ENCODE data around the gene TGIF1. TPM values are rescaled to one million over a fixed set of nuclear protein-coding genes. Genes with fewer than 3 reads are reported as not detected.

Gene TGIF1
- total RNA-seq, 1 donor from 2014 or later: 170 TPM

- peak overlapping the region; percentile 98 for H3K4me3 ChIP-seq (ENCODE audit: low read depth, low read length)
- DNase-seq (ENCODE audit: low read depth): no peak
- no peak for TF ChIP-seq CTCF (conservative IDR thresholded peaks at IDR 0.05; ENCODE audit: low read depth, low read length)
Observed at GRCh38 chr18:3447068-3447894, 2.7 kb upstream of the TGIF1 start.

GRCh38 chr18:3447895-3448837, 1.8 kb upstream of the TGIF1 start:
- TF ChIP-seq CTCF (conservative IDR thresholded peaks at IDR 0.05; ENCODE audit: low read depth, low read length): peak; percentile 31
- no peak for DNase-seq (ENCODE audit: low read depth)
- H3K4me3 ChIP-seq (ENCODE audit: low read depth, low read length): peak overlapping the region; percentile 98

- DNase-seq (ENCODE audit: low read depth): no peak
- peak overlapping the region; percentile 98 for H3K4me3 ChIP-seq (ENCODE audit: low read depth, low read length)
- no peak for TF ChIP-seq CTCF (conservative IDR thresholded peaks at IDR 0.05; ENCODE audit: low read depth, low read length)
Observed at GRCh38 chr18:3448838-3449511, 997 bp upstream of the TGIF1 start.

GRCh38 chr18:3449512-3450011, 410 bp upstream of the TGIF1 start:
- no peak for TF ChIP-seq CTCF (conservative IDR thresholded peaks at IDR 0.05; ENCODE audit: low read depth, low read length)
- DNase-seq (ENCODE audit: low read depth): no peak
- H3K4me3 ChIP-seq (ENCODE audit: low read depth, low read length): peak overlapping the region; percentile 98

GRCh38 chr18:3450799-3451182, 819 bp downstream of the TGIF1 start:
- TF ChIP-seq CTCF (conservative IDR thresholded peaks at IDR 0.05; ENCODE audit: low read depth, low read length): no peak
- H3K4me3 ChIP-seq (ENCODE audit: low read depth, low read length): peak overlapping the region; percentile 98
- no peak for DNase-seq (ENCODE audit: low read depth)

- no peak for TF ChIP-seq CTCF (conservative IDR thresholded peaks at IDR 0.05; ENCODE audit: low read depth, low read length)
- no peak for DNase-seq (ENCODE audit: low read depth)
- peak overlapping the region; percentile 98 for H3K4me3 ChIP-seq (ENCODE audit: low read depth, low read length)
Observed at GRCh38 chr18:3451183-3451988, 1.4 kb downstream of the TGIF1 start.
